ENCODE measurements around the gene KCTD12. TPM values are rescaled to one million over a fixed set of nuclear protein-coding genes. Genes with fewer than 3 reads are reported as not detected.

The KCTD12 gene
- polyA plus RNA-seq, 3 donors: 6.4 to 67.1 (median 40.9) TPM

- H3K27ac ChIP-seq (ENCODE audit: low read depth, low read length): no peak overlapping the region
These were observed 17.8 kb downstream of the KCTD12 start for GRCh38 chr13:76868371-76868770.

DNA sequence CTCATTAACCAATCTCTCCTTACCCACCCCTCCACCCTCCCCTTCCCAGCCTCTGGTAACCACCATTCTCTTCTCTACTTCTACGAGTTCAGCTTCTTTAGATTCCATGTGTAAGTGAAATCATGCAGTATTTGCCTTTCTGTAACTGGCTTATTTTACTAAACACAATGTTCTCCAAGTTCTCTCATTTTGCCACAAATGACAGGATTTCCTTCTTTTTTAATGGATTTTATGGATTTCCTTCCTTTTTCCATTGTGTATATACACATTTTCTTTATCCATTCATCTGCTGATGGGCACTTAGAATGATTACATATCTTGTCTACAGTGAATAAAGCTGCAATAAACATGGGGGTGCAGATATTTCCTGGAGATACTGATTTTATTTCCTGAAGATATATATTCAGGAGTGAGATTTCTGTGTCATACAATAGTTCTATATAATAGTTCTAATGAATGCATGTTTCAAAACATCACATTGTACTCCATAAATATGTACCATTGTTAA is 20.2 kb downstream of the KCTD12 start:
- 40 to 76% (median 68%) methylated on average over 1 of the region's 1 CpG for WGBS, 3 donors
- H3K27ac ChIP-seq (ENCODE audit: low read depth, low read length): no peak overlapping the region

DNA sequence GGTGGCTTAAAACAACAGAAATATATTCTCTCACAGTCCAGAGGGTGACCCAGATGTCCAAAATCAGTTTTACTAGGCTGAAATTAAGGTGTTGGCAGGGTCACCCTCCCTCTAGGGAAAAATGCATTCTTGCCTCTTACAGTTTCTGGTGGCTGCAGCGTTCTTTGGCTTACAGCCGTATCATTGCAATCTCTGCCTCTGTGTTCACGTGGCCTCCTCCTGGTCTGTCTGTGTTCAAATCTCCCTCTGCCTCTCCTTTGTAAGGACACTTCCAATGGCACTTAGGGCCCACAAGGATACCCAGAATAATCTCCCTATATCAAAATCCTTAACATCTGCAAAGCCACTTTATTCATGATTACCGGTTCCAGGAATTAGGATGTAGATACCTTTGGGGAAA is 21.1 kb downstream of the KCTD12 start:
- no peak overlapping the region for H3K27ac ChIP-seq (ENCODE audit: low read depth, low read length)

DNA sequence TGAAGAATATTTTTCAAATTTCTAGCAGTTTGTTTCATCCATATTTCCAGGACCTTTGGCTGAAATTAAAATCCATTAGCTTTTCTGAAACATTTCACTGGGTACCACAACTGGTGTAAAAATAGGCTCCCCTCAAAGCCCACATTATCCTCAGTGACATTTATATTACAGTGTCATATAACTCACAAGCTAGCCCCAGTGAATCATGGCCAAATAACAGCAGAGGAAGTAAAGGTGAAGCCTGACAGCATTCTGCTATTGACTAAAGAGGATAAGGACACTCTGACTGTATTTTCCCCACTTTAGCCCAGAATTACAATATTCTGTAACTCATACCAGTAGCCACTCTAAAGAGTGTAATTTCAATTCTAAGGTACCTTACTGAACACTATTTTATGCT is 21.9 kb downstream of the KCTD12 start:
- H3K27ac ChIP-seq (ENCODE audit: low read depth, low read length): no peak overlapping the region

More for the DNA sequence above, 21.1 kb downstream of the KCTD12 start:
- WGBS, 3 donors: 69 to 81% (median 73%) methylated on average over 4 of the region's 4 CpGs

DNA sequence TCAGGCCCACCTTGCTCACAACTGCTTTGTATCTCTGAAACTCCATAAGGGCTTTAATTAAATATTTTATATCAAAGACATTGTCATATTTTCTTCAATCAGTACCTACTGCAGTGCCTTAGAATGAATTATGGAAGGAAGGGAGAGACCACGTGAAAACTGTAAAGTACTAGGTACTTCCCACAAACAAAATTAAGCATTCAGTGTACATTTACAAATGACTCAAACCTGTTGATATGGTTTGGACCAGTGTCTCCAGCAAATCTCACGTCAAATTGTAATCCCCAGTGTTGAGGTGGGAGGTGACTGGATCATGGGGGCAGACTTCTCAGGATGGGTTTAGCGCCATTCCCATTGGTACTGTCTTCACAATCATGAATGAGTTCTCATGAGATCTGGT is 23.2 kb downstream of the KCTD12 start:
- H3K27ac ChIP-seq (ENCODE audit: low read depth, low read length): no peak overlapping the region
- 91 to 92% (median 91%) methylated on average over 3 of the region's 3 CpGs for WGBS, 3 donors

DNA sequence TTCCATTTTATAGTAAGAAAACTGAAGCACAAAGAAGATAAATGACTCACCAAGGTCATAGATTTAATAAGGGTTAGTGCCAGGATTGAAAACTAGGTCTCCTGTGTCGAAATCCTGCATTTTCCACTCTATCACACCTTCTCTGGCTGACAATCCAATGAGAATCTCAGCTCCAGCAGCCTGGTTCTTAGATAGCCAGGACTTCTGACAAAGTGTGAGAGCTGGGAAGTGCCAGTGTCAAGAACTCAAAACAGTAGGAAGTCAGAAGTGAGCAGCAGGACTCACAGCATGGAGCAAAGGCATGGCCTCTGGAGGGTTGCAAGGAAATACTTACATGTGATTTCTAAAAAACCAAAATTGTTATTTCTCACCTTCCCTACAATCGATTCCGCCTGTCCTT is 24.3 kb downstream of the KCTD12 start:
- no peak overlapping the region for H3K27ac ChIP-seq (ENCODE audit: low read depth, low read length)
- WGBS, 3 donors: 63 to 91% (median 82%) methylated on average over 3 of the region's 3 CpGs

- no peak overlapping the region for H3K27ac ChIP-seq (ENCODE audit: low read depth, low read length)
- WGBS, 3 donors: 84 to 95% (median 93%) methylated on average over 2 of the region's 2 CpGs
These were observed 25.5 kb downstream of the KCTD12 start for GRCh38 chr13:76860706-76861105.

- H3K27ac ChIP-seq (ENCODE audit: low read depth, low read length): no peak overlapping the region
These were observed 31.3 kb downstream of the KCTD12 start for GRCh38 chr13:76854894-76855293.

GRCh38 chr13:76853921-76854608 is 32.1 kb downstream of the KCTD12 start:
- 77 to 83% (median 82%) methylated on average over 4 of the region's 4 CpGs for WGBS, 3 donors
- no peak overlapping the region for H3K27ac ChIP-seq (ENCODE audit: low read depth, low read length)

More at GRCh38 chr13:76854894-76855293, 31.3 kb downstream of the KCTD12 start:
- WGBS, 3 donors: 80 to 97% (median 86%) methylated on average over 1 of the region's 1 CpG

DNA sequence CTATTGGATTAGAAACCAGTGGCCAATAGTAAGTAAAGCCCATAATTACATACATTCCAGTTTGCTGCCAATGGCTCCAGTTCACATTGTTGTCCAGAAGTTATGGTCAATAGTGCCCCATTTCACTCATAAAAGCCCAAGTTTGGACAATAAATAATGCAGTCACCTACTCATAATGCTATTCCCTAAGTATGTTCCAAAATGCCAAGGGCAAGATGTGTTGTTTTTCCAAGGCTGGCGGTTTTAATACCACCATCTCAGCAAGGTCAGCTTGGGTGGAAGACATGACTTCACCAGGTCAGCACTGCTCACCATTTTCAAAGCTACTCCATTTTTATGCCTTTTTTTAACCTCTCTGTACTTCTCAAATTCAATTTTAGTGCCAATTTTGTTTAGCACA is 32.7 kb downstream of the KCTD12 start:
- no peak overlapping the region for H3K27ac ChIP-seq (ENCODE audit: low read depth, low read length)
- WGBS, 3 donors: 91 to 96% (median 94%) methylated on average over 1 of the region's 1 CpG

- no peak overlapping the region for H3K27ac ChIP-seq (ENCODE audit: low read depth, low read length)
- 55 to 66% (median 60%) methylated on average over 2 of the region's 2 CpGs for WGBS, 3 donors
These were observed 33.2 kb downstream of the KCTD12 start for GRCh38 chr13:76852986-76853385.

DNA sequence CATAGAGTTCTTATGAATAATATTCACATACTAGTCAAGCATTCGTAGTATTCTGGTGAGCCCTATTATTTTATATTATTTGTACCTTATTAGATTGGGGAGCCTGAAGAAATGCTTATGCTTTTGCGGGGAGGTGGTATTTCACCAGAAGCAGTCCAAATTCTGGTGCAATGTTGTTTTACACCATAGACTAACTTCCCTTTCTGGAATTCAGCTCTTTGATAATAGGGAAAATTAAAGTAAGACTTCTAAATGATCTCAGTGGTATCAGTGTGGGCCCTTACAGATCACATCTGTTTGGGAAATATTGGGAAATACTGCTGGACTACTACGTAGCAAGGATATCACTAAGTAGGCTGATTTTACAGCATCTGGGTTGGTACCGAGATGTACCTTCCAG is 34.2 kb downstream of the KCTD12 start:
- WGBS, 3 donors: 79 to 89% (median 89%) methylated on average over 4 of the region's 4 CpGs

GRCh38 chr13:76849493-76849892 is 36.7 kb downstream of the KCTD12 start:
- WGBS, 3 donors: 93 to 98% (median 95%) methylated on average over 6 of the region's 6 CpGs
- H3K27ac ChIP-seq (ENCODE audit: low read depth, low read length): no peak overlapping the region

More for the DNA sequence above, 34.2 kb downstream of the KCTD12 start:
- no peak overlapping the region for H3K27ac ChIP-seq (ENCODE audit: low read depth, low read length)

GRCh38 chr13:76848596-76848995 is 37.6 kb downstream of the KCTD12 start:
- WGBS, 3 donors: 25 to 47% (median 35%) methylated on average over 3 of the region's 3 CpGs
- H3K27ac ChIP-seq (ENCODE audit: low read depth, low read length): no peak overlapping the region

DNA sequence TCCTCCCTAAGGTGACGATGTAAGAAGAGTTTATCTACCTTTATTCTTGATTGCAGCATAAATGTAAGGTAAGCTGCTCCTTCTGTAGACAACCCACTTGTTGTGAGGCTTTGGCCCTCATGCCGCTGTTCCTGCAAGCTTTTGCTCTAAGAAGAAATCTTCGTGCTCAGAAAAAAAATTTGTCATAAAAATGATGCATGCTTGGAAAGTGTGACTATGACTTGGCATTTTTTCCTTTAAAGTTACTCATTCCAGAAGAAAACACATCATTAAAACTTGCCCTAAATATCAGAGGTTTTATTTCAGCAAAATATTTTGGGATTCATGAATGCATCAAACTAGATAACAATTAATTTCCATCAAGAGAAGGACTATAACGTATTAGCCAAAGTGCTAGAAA is 39.8 kb downstream of the KCTD12 start:
- H3K27ac ChIP-seq (ENCODE audit: low read depth, low read length): no peak overlapping the region
- 57 to 71% (median 65%) methylated on average over 4 of the region's 4 CpGs for WGBS, 3 donors

GRCh38 chr13:76845865-76846264 is 40.3 kb downstream of the KCTD12 start:
- H3K27ac ChIP-seq (ENCODE audit: low read depth, low read length): no peak overlapping the region
- 43 to 49% (median 48%) methylated on average over 2 of the region's 2 CpGs for WGBS, 3 donors

DNA sequence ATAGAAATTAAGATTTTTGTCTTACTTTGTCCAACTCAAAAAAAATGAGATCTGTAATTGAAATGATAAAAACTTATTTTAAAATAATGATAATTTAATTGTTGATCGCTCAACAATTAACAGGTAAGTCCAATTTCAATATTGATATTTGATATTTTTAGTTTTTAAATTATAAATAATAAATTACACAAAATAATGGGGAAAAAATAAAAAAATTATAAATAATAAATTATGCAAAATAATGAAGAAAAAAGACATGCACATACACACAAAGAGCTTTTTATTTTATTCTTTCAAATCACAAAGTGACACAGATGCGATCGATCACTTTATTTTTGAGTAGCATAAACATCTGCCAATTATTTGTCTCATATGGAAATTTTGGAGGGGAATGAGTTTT is 40.8 kb downstream of the KCTD12 start:
- H3K27ac ChIP-seq (ENCODE audit: low read depth, low read length): no peak overlapping the region
- WGBS, 3 donors: 93 to 97% (median 97%) methylated on average over 3 of the region's 3 CpGs

- no peak overlapping the region for H3K27ac ChIP-seq (ENCODE audit: low read depth, low read length)
- 30 to 58% (median 45%) methylated on average over 1 of the region's 1 CpG for WGBS, 3 donors
These were observed 48.4 kb downstream of the KCTD12 start for GRCh38 chr13:76837801-76838200.

DNA sequence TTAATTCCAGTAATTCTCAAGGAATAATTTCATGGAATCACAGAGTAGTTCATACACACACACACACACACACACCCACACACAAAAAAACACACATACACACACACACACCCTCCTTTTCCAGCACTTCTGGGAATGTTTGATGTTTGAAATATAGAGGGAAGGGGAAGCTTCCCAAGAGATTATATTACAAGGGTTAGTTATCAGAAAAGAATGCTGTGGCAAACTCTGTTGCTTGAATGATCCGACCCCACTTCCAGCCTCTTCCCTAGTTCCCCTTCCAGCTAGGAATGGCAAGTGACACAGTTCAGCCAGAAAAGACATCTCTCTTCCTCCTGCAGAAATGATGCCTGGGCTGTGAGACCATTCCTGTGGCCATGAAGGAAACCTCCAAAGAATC is 49.9 kb downstream of the KCTD12 start:
- WGBS, 3 donors: 48 to 64% (median 48%) methylated on average over 1 of the region's 1 CpG
- no peak overlapping the region for H3K27ac ChIP-seq (ENCODE audit: low read depth, low read length)

DNA sequence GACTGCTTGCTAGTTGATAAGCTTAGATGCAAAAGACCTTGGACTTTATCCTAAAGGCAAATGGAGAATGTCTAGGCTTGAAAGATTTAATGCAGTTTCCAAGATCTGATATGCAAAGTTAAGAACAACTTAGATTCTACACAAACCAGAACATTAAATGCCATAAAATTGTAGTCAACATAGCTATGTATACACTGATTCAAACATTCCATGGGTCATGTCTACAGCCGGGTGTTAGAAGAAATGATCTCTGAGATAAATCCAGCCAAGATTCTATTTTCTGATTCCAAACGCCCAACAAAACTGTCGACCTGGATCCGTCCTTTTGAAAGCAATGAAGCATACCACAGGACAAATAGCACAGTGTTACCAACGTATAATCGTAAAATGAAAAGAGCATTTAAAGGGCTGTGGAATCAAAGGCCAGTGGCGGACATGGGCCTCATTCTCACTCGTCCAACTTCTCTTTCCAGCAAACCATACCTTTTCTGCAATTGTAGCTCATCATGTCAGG is 52.7 kb downstream of the KCTD12 start:
- WGBS, 3 donors: 82 to 96% (median 94%) methylated on average over 8 of the region's 8 CpGs

More for the DNA sequence above, 52.7 kb downstream of the KCTD12 start:
- no peak overlapping the region for H3K27ac ChIP-seq (ENCODE audit: low read depth, low read length)

Measured in adipose tissue (tissue), 3 donors.